ENCODE data around the gene IL15RA. TPM values are rescaled to one million over a fixed set of nuclear protein-coding genes. Genes with fewer than 3 reads are reported as not detected.

Gene IL15RA
- total and polyA plus RNA-seq, 4 donors, result 6.6 to 10.7 (median 9.4) TPM

DNA sequence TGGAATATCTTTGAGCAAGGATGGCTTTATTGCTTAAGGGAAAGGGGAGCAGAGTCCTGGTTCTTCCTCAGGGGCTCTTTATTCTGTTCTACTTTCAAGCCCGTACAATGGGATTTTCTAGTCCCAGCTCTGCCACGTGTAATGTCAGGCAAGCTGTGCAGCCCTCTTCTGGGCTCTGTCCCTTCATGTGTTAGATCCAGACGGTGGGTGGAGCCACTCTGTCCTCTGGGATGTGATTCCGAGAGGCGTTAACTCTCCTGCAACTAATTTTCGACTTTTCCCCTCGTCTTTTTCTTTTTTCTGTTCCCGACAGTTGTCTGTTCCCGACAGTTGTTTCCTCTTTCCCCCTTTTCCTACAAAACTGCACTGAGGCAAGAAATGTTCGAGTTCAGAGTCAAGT, 52.5 kb downstream of the IL15RA start:
- no peak overlapping the region for H3K9ac ChIP-seq (ENCODE audit: low read depth in 1 of 2, low read length in 2 of 2)
- no peak overlapping the region for H3K27ac ChIP-seq (ENCODE audit: low read depth in 1 of 2, low read length in 2 of 2)
- no peaks in the 10 kb centered on the region for H3K9me3 ChIP-seq (ENCODE audit: control insufficient read depth in 4 of 4, low read length in 3 of 4)
- H3K36me3 ChIP-seq (ENCODE audit: control insufficient read depth in 4 of 4, insufficient read depth in 3 of 4, low read depth in 1 of 4, low read length in 3 of 4), result peaks cover 14 to 74% (median 61%) of the 10 kb centered on the region in 4 donors
- H3K4me1 ChIP-seq (ENCODE audit: control insufficient read depth in 4 of 4, insufficient read depth in 4 of 4, low read length in 3 of 4), result peaks cover 2 to 15% (median 10%) of the 10 kb centered on the region in 4 donors
- WGBS, result 86% methylated on average over 10 of the region's 10 CpGs
- TF ChIP-seq, protein P1, sequence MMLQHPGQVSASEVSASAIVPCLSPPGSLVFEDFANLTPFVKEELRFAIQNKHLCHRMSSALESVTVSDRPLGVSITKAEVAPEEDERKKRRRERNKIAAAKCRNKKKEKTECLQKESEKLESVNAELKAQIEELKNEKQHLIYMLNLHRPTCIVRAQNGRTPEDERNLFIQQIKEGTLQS (IDR thresholded peaks at IDR 0.05), result no peak
- TF ChIP-seq, protein P2, sequence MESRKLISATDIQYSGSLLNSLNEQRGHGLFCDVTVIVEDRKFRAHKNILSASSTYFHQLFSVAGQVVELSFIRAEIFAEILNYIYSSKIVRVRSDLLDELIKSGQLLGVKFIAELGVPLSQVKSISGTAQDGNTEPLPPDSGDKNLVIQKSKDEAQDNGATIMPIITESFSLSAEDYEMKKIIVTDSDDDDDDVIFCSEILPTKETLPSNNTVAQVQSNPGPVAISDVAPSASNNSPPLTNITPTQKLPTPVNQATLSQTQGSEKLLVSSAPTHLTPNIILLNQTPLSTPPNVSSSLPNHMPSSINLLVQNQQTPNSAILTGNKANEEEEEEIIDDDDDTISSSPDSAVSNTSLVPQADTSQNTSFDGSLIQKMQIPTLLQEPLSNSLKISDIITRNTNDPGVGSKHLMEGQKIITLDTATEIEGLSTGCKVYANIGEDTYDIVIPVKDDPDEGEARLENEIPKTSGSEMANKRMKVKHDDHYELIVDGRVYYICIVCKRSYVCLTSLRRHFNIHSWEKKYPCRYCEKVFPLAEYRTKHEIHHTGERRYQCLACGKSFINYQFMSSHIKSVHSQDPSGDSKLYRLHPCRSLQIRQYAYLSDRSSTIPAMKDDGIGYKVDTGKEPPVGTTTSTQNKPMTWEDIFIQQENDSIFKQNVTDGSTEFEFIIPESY (IDR thresholded peaks at IDR 0.05), result no peak
- TF ChIP-seq FOXA1 (IDR thresholded peaks at IDR 0.05) (no peak), RAD21 (IDR thresholded peaks at IDR 0.05) (no peak), YY1 (IDR thresholded peaks at IDR 0.05) (no peak), HNF4G (IDR thresholded peaks at IDR 0.05) (no peak), GABPA (IDR thresholded peaks at IDR 0.05 in 1 of 2, conservative IDR thresholded peaks at IDR 0.05 in 1 of 2) (no peak), RXRA (IDR thresholded peaks at IDR 0.05) (no peak), NR2F2 (IDR thresholded peaks at IDR 0.05) (no peak), JUND (IDR thresholded peaks at IDR 0.05) (no peak), TAF1 (conservative IDR thresholded peaks at IDR 0.05) (no peak), FOXA2 (IDR thresholded peaks at IDR 0.05) (no peak), EGR1 (IDR thresholded peaks at IDR 0.05; ENCODE audit: low read depth in 2 of 2) (no peak), SP1 (IDR thresholded peaks at IDR 0.05) (no peak), HNF4A (conservative IDR thresholded peaks at IDR 0.05) (no peak)
- TF ChIP-seq, protein P3, sequence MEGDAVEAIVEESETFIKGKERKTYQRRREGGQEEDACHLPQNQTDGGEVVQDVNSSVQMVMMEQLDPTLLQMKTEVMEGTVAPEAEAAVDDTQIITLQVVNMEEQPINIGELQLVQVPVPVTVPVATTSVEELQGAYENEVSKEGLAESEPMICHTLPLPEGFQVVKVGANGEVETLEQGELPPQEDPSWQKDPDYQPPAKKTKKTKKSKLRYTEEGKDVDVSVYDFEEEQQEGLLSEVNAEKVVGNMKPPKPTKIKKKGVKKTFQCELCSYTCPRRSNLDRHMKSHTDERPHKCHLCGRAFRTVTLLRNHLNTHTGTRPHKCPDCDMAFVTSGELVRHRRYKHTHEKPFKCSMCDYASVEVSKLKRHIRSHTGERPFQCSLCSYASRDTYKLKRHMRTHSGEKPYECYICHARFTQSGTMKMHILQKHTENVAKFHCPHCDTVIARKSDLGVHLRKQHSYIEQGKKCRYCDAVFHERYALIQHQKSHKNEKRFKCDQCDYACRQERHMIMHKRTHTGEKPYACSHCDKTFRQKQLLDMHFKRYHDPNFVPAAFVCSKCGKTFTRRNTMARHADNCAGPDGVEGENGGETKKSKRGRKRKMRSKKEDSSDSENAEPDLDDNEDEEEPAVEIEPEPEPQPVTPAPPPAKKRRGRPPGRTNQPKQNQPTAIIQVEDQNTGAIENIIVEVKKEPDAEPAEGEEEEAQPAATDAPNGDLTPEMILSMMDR (IDR thresholded peaks at IDR 0.05; ENCODE audit: low read depth, low read length, missing input control), result no peak
- TF ChIP-seq, protein P4, sequence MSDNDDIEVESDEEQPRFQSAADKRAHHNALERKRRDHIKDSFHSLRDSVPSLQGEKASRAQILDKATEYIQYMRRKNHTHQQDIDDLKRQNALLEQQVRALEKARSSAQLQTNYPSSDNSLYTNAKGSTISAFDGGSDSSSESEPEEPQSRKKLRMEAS (IDR thresholded peaks at IDR 0.05), result no peak
- TF ChIP-seq, protein P5, sequence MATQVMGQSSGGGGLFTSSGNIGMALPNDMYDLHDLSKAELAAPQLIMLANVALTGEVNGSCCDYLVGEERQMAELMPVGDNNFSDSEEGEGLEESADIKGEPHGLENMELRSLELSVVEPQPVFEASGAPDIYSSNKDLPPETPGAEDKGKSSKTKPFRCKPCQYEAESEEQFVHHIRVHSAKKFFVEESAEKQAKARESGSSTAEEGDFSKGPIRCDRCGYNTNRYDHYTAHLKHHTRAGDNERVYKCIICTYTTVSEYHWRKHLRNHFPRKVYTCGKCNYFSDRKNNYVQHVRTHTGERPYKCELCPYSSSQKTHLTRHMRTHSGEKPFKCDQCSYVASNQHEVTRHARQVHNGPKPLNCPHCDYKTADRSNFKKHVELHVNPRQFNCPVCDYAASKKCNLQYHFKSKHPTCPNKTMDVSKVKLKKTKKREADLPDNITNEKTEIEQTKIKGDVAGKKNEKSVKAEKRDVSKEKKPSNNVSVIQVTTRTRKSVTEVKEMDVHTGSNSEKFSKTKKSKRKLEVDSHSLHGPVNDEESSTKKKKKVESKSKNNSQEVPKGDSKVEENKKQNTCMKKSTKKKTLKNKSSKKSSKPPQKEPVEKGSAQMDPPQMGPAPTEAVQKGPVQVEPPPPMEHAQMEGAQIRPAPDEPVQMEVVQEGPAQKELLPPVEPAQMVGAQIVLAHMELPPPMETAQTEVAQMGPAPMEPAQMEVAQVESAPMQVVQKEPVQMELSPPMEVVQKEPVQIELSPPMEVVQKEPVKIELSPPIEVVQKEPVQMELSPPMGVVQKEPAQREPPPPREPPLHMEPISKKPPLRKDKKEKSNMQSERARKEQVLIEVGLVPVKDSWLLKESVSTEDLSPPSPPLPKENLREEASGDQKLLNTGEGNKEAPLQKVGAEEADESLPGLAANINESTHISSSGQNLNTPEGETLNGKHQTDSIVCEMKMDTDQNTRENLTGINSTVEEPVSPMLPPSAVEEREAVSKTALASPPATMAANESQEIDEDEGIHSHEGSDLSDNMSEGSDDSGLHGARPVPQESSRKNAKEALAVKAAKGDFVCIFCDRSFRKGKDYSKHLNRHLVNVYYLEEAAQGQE (IDR thresholded peaks at IDR 0.05), result no peak
- H3K4me3 ChIP-seq (ENCODE audit: low read depth in 1 of 3, low read length in 3 of 3), result no peak overlapping the region
- DNase-seq (ENCODE audit: low spot score), result no peak
- H3K27me3 ChIP-seq (ENCODE audit: control insufficient read depth in 4 of 4, insufficient read depth in 4 of 4, low read length in 3 of 4), result no peaks in the 10 kb centered on the region
